ENCODE results near the gene SLC35E1.
"Not testable (repeated sequence)": the region's sequence is repeated elsewhere in the genome, so short reads cannot be mapped to it uniquely, and the experiment has no call there.

SLC35E1 gene

GRCh38 chr19:16520986-16521624, 51.1 kb downstream of the SLC35E1 start:
- DNase-seq, result no peak

GRCh38 chr19:16520074-16520973, 51.9 kb downstream of the SLC35E1 start:
- no peak for DNase-seq

- no peak for DNase-seq
Observed at GRCh38 chr19:16519230-16519687, 53.0 kb downstream of the SLC35E1 start.

- no peak for DNase-seq
Observed at GRCh38 chr19:16518483-16519229, 53.6 kb downstream of the SLC35E1 start.

GRCh38 chr19:16518061-16518460, 54.2 kb downstream of the SLC35E1 start:
- no peak for DNase-seq

GRCh38 chr19:16516923-16517610, 55.1 kb downstream of the SLC35E1 start:
- DNase-seq, result no peak

- no peak for DNase-seq
Observed at GRCh38 chr19:16516381-16516780, 55.8 kb downstream of the SLC35E1 start.

GRCh38 chr19:16514383-16515019, 57.7 kb downstream of the SLC35E1 start:
- no peak for DNase-seq

- not testable (repeated sequence) for DNase-seq
Observed at GRCh38 chr19:16512611-16513010, 59.6 kb downstream of the SLC35E1 start.

GRCh38 chr19:16509141-16510061, 62.8 kb downstream of the SLC35E1 start:
- no peak for DNase-seq

- DNase-seq, result no peak
Observed at GRCh38 chr19:16508546-16508945, 63.7 kb downstream of the SLC35E1 start.

- DNase-seq, result no peak
Observed at GRCh38 chr19:16506961-16507360, 65.3 kb downstream of the SLC35E1 start.

GRCh38 chr19:16506161-16506560, 66.1 kb downstream of the SLC35E1 start:
- DNase-seq, result not testable (repeated sequence)

GRCh38 chr19:16504271-16504670, 67.9 kb downstream of the SLC35E1 start:
- no peak for DNase-seq

Data from NCI-H1417 (cell line).